NCI-H187 (cell line): ENCODE results near the gene ZNF710.
"Not testable (repeated sequence)": the region's sequence is repeated elsewhere in the genome, so short reads cannot be mapped to it uniquely, and the experiment has no call there.

Source experiments
- DNase-seq, 2 experiments: peaks; one replicate each; lab custom pipeline; 2025; lab: John Stamatoyannopoulos, UW

Gene ZNF710, protein sequence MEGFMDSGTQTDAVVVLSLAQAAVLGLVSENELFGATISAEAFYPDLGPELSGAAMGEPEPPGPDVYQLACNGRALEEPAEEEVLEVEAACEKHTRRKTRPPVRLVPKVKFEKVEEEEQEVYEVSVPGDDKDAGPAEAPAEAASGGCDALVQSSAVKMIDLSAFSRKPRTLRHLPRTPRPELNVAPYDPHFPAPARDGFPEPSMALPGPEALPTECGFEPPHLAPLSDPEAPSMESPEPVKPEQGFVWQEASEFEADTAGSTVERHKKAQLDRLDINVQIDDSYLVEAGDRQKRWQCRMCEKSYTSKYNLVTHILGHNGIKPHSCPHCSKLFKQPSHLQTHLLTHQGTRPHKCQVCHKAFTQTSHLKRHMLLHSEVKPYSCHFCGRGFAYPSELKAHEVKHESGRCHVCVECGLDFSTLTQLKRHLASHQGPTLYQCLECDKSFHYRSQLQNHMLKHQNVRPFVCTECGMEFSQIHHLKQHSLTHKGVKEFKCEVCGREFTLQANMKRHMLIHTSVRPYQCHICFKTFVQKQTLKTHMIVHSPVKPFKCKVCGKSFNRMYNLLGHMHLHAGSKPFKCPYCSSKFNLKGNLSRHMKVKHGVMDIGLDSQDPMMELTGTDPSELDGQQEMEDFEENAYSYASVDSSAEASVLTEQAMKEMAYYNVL

DNA sequence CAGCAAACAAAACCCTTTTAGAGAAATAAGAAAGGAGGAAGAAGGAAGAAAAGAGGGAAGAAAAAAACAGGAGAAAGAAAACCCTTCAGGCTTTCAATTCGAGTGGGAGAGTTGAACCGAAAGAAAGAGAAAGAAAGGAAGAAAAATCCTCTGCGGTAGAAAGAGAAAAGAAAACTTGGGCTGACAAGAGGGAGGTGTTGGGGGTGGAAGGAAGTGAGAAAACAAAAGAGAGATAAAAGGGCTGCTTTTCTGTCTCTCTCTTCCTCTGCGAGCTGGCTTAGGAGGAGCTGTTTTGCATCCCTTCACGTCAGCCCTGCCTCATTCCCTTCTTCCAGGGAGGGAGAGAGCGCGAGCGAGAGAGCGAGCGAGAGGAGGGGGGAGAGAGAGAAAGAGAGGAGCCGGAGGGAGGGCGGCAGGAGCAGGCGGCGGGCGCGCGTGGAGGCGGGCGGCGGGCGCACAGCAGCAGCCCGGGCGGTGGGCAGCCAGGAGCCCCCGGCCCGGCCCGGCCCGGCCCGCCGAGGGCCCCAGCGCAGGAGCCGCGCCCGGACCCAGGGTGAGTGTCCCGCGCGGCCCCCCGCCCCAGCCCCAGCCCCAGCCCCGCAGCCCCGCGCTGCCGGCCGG is at the start of gene ZNF710:
TSS of gene ZNF710 (plus strand) at position 263 of the 621 bp plus-strand sequence. CDS start 65,814 bp downstream, outside the sequence.
- no peak for DNase-seq

DNA sequence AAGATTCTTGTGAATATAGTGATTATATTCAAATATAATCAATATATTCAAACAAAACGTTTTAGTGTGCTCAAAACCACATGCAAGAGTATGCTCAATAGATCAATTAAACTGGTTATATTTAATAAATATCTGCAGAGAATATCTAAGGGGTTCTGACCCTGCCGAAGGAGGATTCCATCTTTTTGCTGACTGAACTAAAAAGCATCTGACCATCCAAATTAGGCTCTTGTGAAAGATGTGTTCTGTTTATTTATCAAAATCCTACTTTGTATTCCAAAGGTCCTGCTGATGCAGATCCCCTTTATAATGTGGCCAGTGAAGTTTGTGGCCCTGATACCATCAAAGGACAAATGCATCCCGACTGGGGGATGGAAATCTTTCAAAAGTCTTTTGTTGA is 46.6 kb upstream of the ZNF710 start:
- no peak for DNase-seq

DNA sequence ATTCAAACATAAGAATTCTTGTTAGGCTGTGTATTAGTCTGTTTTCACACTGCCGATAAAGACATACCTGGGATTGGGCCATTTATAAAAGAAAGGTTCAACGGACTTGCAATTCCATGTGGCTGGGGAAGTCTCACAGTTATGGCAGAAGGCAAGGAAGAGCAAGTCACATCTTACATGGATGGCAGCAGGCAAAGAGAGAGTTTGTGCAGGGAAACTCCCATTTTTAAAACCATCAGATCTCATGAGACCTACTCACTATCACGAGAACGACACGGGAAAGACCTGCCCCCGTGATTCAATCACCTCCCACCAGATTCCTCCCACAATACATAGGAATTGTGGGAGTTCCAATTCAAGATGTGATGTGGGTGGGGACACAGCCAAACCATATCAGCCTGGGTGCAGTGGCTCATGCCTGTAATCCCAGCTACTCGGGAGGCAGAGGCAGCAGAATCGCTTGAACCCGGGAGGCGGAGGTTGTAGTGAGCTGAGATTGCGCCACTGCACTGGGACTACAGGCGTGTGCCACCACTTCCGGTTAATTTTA is 45.6 kb upstream of the ZNF710 start:
- DNase-seq, result not testable (repeated sequence)

DNA sequence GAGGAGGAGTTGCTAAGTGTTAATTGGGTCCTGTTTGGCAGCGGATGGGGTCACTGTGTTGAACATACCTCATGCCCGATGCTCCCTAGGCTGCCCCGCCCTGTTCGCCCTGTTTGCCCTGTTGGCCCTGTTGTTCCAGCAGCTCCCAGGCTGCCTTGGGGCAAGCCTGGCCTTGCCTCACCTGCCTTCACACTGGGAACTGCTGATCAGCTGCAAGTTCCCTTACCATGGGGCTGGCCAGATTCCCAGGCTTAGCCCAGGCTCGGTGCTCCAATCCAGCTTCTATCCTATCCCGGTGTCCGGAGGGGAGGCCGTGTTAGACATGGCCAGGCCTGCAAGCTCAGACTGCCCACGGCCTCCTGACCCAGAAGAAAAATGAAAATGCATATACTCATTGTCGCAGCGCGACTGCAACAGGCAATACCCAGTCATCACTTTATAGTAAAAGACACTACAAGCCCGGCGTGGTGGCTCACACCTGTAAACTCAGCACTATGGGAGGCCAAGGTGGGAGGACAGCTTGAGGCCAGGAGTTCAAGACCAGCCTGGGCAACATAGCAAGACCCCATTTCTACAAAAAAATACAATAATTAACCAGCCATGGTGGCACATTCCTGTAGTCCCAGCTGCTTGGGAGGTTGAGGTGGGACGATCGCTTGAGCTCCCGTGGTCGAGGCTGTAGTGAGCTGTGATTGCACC is 42.9 kb upstream of the ZNF710 start:
- DNase-seq, result no peak

DNA sequence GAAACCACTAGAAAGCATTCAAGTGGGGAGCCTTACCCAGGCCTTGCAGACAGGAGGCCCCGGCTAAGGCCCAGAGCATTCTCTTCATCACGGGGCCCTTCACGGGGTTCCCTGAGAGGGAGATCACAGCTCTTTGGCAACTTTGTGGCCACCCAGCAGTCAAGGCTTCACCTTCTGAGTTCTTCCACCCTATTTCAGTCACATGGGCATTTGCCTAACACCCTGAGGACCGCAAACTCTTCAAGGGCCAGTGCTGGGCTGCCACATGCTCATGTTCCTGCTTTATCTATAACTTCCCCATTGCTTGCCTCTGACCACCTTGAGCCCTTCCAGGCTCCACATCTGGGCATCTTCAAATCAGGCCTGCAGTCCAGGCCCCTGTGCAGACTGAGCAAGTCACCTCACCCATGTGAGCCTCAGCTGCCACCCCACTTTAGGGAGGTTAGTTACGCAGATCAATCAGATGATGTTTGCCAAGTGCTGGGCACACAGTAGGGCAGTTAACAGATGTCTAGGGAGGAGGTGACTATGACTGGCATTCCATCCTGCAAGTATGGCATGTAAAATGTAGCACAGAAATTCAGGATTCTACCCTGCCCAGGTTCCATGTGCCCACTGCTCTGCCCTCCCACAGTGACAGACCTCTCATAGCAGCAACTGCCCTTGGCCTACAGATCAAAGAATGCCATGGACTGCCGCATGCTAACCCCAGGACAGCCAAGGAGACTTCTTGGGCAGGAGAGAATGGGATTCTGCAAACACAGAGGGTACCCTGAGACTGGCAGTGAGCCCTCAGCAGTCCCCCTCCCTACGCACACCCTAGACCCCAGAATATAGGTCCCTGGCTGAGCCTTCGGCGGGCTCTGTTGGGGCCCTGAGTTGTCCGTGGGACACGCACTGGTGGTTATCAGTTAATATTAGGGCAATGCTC is 37.6 kb upstream of the ZNF710 start:
- DNase-seq, result no peak

DNA sequence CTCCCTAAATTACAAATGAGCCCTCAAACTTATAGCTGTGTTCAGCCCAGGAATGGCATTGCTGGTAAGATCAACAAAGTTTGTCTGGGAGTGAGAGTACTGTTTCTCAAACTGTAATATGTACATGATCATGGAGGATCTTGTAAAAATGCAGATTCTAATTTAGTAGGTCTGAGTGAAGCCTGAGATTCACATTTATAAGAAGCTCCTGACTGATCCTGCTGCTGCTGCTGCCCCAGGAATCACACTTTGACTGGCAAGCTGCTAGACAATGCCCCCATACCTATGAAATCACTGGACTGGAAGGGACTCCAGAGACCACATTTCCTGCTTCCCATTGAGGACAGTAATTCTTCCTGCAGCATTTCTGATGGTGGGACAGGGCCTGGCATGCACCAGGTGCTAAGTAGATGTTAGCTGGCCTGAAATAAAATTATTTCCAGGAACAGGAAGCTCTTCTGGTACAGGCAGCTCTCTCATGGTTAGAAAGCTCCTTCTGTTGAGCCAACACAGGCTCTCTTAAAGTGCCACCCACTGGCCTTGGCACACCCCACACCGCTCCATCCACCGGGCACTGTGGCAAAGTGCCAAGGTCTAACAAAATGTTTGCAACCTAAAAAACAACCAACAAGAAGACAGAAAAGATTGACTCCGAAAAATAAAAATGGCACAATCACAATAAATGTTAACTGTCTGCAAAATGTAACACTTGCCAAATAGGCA is 36.7 kb upstream of the ZNF710 start:
- DNase-seq, result no peak

DNA sequence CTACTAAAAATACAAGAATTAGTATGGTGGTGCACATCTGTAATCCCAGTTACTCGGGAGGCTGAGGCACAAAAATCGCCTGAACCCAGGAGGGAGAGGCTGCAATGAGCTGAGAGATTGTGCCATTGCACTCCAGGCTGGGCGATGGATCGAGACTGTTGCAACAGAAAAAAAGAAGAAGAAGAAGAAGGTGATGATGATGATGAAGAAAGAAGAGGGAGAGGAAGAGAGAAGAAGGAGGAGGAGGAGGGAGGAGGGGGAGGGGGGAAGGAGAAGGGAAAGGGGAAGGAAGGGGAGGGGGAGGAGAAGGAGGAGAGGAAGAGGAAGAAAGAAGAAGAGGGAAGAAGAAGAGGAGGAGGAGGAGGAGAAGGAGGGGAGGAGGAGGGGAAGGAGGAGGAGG is 33.2 kb upstream of the ZNF710 start:
- DNase-seq, result no peak

DNA sequence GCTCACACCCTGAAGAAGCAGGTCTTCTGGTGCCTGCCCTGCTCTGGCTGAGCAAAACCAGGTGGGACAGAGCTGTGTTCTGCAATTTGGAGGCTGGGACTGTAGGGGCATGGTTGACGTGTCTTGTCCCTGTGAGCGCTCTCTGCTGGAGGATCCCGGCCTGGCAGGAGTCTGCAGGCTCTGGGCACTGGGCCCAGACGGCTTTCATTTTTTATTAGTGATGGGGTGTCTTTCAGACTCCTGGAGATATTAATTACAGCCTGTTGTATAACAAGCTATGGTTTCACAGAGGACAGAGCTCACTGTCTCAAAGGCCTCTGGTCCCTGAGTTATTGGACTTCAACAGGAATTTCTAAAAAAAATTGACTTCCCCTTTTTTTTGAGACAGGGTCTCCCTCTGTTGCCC is 29.5 kb upstream of the ZNF710 start:
- no peak for DNase-seq

DNA sequence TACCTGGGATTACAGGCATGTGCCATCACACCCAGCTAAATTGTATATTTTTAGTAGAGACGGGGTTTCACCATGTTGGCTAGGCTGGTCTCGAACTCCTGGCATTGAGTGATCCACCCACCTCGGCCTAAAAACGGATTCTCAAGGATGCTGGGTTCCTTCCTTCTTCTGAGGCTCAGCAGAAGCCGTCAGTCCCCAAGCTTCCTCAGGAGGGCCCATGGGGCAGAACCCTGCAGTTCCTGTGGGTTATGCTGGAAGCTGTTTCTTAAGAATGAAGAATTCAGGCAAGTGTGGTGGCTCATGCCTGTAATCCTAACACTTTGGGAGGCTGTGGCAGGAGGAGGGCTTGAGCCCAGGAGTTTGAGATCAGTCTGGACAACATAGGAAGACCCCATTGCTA is 29.0 kb upstream of the ZNF710 start:
- no peak for DNase-seq

DNA sequence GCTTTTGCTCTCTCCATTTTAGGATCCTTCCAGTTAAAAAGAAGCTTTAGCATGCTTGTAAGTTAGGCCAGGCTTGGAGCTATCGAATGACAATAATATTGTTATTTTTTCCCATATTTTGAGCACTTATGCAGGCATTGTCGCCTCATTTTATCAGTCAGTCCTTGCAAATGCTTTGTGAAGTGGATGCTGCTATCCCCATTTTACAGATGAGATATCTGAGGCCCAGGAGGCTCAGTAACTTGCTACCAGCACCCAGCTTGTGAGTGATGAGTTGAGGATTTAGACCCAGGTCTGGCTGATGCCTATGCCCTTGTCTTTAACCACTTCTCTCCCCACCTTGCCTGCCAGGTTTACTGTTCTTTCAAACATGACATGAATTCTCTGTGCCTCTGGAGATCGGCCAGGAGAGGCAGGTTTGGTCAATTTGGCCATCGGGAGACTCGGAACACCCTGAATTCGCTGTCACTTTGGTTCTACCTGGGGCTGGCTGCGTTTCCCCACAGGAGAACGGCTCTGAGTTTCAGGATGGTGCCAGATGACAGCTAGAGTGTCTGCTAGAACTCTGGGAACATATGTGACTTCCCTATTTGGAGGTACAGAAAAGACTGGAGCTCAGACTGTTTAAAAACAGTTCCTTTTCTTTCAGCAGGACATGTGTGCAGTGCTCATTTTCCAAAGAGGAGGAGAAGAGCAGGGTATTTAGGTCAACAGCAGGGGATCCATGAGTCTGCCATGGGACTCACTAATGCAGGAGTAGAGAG is 25.5 kb upstream of the ZNF710 start:
- no peak for DNase-seq

DNA sequence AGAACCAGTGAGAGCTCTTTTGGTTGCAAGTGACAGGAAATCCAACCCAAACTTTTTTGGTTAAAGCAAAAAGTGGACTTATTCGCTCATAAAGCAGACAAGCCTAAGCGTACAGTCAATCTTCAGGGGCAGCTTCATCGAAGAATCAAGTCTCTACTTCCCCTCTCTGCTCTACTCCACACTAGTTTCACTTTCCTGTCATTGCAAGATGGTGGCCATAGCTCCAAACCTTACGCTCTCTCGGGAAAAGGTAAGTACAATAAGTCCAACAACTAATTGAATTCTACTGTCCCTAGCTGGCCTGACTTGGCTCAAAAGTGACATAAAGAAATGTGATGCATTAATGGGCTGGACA is 24.9 kb upstream of the ZNF710 start:
- no peak for DNase-seq

DNA sequence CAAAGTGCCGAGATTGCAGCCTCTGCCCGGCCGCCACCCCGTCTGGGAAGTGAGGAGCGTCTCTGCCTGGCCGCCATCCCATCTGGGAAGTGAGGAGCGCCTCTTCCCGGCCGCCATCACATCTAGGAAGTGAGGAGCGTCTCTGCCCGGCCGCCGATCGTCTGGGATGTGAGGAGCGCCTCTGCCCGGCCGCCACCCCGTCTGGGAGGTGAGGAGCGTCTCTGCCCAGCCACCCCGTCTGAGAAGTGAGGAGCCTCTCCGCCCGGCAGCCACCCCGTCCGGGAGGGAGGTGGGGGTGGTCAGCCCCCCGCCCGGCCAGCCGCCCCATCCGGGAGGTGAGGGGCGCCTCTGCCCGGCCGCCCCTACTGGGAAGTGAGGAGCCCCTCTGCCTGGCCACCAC is 23.3 kb upstream of the ZNF710 start:
- DNase-seq, result not testable (repeated sequence)

DNA sequence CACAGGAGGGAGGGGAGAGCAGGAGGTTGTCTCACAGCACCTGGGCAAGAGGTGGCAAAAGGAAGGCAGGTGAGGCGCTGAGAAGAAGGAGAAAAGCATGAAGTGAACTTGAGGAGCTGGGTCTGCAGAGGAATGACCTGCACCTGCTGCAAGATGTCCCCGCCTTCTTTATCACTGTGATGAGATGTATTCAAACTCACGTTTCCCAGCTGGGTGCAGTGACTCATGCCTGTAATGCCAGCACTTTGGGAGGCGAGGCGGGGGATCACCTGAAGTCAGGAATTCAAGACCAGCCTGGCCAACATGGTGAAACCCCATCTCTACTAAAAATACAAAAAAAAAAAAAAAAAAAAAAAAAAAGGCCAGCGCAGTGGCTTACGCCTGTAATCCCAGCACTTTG is 22.2 kb upstream of the ZNF710 start:
- DNase-seq, result no peak

DNA sequence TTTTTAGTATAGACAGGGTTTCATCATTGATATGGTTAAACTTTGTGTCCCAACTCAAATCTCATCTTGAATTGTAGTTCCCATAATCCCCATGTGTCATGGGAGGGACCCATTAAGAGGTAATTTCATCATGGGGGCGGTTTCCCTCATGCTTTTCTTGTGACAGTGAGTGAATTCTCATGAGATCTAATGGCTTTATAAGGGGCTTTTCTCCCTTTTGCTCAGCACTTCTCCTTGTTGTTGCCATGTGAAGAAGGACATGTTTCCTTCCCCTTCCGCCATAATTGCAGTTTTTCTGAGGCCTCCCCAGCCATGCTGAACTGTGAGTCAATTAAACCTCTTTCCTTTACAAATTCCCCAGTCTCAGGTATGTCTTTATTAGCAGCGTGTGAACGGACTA is 20.2 kb upstream of the ZNF710 start:
- DNase-seq, result no peak

DNA sequence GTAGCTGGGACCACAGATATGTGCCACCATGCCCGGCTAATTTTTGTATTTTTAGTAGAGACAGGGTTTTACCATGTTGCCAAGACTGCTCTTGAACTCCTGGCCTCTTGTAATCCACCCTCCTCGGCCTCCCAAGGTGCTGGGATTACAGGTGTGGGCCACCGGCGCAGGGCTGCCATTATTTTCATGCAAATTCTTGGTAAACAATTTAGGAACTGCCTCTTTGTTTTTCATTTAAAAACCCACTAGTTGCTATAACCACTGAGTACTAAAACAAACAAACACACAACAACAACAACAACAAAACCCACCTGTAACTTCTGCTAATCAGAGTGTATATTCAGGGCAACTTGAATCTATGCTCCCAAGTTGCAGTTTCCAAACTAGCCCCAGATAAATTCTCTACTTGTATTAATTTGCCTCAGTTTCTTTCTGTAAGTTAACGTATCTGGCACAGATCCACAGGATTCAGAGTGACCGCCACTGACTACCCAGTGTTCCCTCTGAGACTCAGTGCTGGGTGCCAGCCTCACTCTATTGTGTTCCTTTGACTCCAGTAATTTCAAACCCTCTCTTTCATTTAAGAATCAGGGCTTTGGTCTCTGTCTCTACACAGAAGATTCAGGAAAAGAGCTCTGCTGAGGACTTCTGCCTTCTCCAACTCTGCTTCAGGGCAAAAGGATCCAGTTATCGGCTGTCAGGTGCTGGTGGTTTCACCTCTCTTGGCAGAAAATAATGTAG is 18.6 kb upstream of the ZNF710 start:
- DNase-seq, result no peak

DNA sequence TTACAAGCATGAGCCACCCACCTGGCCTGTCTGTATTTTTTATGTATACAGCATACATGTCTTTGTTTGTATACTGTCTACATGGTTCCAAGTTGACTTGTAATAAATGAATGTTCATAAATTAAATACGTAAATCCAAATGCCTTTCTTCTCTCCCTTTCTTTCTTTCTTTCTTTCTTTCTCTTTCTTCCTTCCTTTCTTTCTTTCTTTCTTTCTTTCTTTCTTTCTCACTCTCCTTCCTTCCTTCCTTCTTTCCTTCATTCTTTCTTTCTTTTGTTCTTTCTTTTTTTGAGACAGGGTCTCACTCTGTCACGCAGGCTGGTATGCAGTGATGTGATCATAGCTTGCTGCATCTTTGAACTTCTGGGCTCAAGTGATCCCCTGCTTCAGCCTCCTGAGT is 17.1 kb upstream of the ZNF710 start:
- DNase-seq, result no peak

DNA sequence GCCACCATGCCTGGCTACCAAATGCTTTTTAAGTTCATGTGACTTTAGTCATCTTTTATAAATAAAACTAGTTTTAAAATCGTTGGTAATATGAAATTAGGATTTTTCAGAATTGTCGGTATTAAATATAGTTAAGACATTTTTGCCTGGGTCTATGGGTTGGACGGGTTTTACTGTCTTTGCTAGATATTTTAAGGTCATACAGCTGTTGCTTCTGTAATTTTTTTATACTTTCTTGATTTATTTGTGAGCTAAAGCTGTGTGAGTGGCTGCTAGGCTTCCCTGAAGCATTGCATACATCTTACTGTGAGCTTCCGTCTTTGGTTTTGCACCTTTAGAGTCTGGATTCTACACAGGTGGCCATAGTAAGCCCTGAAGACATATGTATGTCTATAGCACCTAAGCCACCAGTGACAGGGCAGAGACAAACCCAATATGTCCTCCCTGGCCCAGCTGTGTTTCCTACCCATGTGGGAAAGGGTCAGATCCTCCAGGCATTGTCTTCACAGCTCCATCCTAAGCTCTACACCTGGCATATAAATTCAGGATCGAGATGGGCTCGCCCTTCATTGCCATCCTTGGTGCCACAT is 16.6 kb upstream of the ZNF710 start:
- DNase-seq, result no peak

DNA sequence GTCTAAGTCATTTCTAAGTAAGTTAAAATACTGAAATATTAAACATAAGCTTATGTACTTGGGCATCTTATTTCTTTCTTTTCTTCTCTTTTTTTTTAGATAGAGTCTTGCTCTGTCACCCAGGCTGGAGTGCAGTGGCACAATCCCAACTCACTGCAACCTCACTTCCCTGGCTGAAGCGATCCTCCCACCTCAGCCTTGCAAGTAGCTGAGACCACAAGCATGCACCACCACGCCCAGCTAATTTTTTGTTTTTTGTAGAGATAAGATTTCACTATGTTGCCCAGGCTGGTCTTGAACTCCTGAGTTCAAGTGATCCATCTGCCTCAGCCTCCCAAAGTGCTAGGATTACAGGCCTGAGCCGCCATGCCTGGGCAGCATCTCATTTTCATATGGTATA is 16.0 kb upstream of the ZNF710 start:
- no peak for DNase-seq

DNA sequence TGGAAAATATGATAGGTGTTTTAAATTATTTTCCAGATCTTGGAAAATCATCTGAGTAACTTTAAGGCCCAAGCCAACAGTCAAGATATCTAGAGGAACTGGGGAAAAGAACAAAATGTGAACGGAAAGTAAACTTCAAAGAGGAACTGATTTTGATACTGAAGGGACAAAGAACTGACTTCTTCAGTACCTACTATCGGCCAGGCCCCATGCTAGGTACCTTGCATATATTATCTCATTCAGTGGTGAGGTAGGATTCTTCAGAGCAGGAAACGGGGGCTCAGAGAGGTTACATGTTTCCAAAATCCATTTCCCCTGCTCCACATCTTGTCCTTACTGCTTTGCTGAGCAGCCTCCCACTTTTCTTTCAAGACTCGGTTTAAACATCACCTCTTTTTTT is 9.8 kb upstream of the ZNF710 start:
- no peak for DNase-seq
